HG03175 (cell line): ENCODE data around the gene PCDHA1.

Experiments used
- ATAC-seq: cut with Tn5 transposase; IDR thresholded peaks from one replicate; pipeline ENCODE4 v1.9.1; 2021; ENCODE audit warnings: mild to moderate bottlenecking, moderate library complexity; ENCODE audit not compliant: unreplicated experiment

Gene PCDHA1

GRCh38 chr5:140916325-140916724 is 130.4 kb downstream of the PCDHA1 start:
- no peak for ATAC-seq

- ATAC-seq, result no peak
Measured at GRCh38 chr5:140923601-140924000, 137.7 kb downstream of the PCDHA1 start.

GRCh38 chr5:140925806-140926442 is 140.0 kb downstream of the PCDHA1 start, which contains the start of gene PCDHAC1:
TSS of gene PCDHAC1 (plus strand) at chr5:140926299. CDS start at chr5:140926893, 594 bp downstream.
- ATAC-seq, result no peak

GRCh38 chr5:140926443-140927227 is 140.7 kb downstream of the PCDHA1 start:
- ATAC-seq, result no peak

- ATAC-seq, result no peak
Measured at GRCh38 chr5:140927228-140927573, 141.3 kb downstream of the PCDHA1 start.

- ATAC-seq, result no peak
Measured at GRCh38 chr5:140934964-140935606, 149.1 kb downstream of the PCDHA1 start.

GRCh38 chr5:140946578-140946977 is 160.6 kb downstream of the PCDHA1 start:
- no peak for ATAC-seq

- no peak for ATAC-seq
Measured at GRCh38 chr5:140951636-140952035, 165.7 kb downstream of the PCDHA1 start.

GRCh38 chr5:140953234-140953633 is 167.3 kb downstream of the PCDHA1 start:
- ATAC-seq, result no peak

GRCh38 chr5:140962190-140962589 is 176.2 kb downstream of the PCDHA1 start:
- no peak for ATAC-seq

GRCh38 chr5:140964356-140964755 is 178.4 kb downstream of the PCDHA1 start:
- no peak for ATAC-seq

GRCh38 chr5:140965905-140966292 is 180.0 kb downstream of the PCDHA1 start:
- no peak for ATAC-seq

GRCh38 chr5:140966293-140967225 is 180.6 kb downstream of the PCDHA1 start, which contains the start of gene PCDHAC2:
TSS of gene PCDHAC2 (plus strand) at chr5:140966476. CDS start at chr5:140966767, 291 bp downstream.
- ATAC-seq, result no peak

- ATAC-seq, result no peak
Measured at GRCh38 chr5:140967226-140967893, 181.4 kb downstream of the PCDHA1 start.

- ATAC-seq, result no peak
Measured at GRCh38 chr5:140969880-140970279, 183.9 kb downstream of the PCDHA1 start.

GRCh38 chr5:140973550-140973949 is 187.6 kb downstream of the PCDHA1 start:
- no peak for ATAC-seq

GRCh38 chr5:140977003-140977402 is 191.1 kb downstream of the PCDHA1 start:
- no peak for ATAC-seq

GRCh38 chr5:140978260-140978659 is 192.3 kb downstream of the PCDHA1 start:
- no peak for ATAC-seq

- ATAC-seq, result no peak
Measured at GRCh38 chr5:140978983-140979382, 193.0 kb downstream of the PCDHA1 start.

GRCh38 chr5:140982083-140982716 is 196.3 kb downstream of the PCDHA1 start:
- ATAC-seq, result no peak
